GM06990 (cell line): ENCODE data around the gene TOMM40L.

Source experiments
- DNase-seq: peaks from one replicate; pipeline ENCODE4 v3.0.0-alpha.2; 2011; ENCODE audit not compliant: insufficient read length; ENCODE audit errors: extremely low read depth
- H3K27me3 ChIP-seq: replicated peaks from 2 replicates; pipeline ENCODE4 v1.6.0; 2011; ENCODE audit warnings: low read length; ENCODE audit not compliant: control insufficient read depth, insufficient read depth
- H3K36me3 ChIP-seq: 2 replicates; pipeline ENCODE4 v1.5.1; 2011; ENCODE audit warnings: low read length; ENCODE audit not compliant: control insufficient read depth, insufficient read depth
- H3K4me3 ChIP-seq: replicated peaks from 2 replicates; pipeline ENCODE4 v1.5.1; 2011; ENCODE audit warnings: low read depth, mild to moderate bottlenecking, control low read depth, low read length
- CTCF ChIP-seq: IDR thresholded peaks from 2 replicates; pipeline ENCODE4 v1.5.1; 2011; ENCODE audit warnings: low read length, control low read depth, mild to moderate bottlenecking, inconsistent platforms; ENCODE audit not compliant: insufficient read depth, poor library complexity, severe bottlenecking

Gene TOMM40L

GRCh38 chr1:161266836-161267235 is 41.0 kb downstream of the TOMM40L start:
- H3K27me3 ChIP-seq, result no peaks in the 10 kb centered on the region

GRCh38 chr1:161267321-161267720 is 41.5 kb downstream of the TOMM40L start:
- no peaks in the 10 kb centered on the region for H3K36me3 ChIP-seq
- no peak for DNase-seq
- no peak overlapping the region for H3K4me3 ChIP-seq
- no peaks in the 10 kb centered on the region for H3K27me3 ChIP-seq
- TF ChIP-seq CTCF, result no peak

More at GRCh38 chr1:161266836-161267235, 41.0 kb downstream of the TOMM40L start:
- no peak overlapping the region for H3K4me3 ChIP-seq
- no peak for TF ChIP-seq CTCF
- no peaks in the 10 kb centered on the region for H3K36me3 ChIP-seq
- no peak for DNase-seq

- no peak for DNase-seq
- Histone ChIP-seq H3K36me3 (no peaks in the 10 kb centered on the region), H3K27me3 (no peaks in the 10 kb centered on the region; the same call in 1 of the 2 replicates), H3K4me3 (no peak overlapping the region)
- no peak for TF ChIP-seq CTCF
Measured at GRCh38 chr1:161273402-161273801, 47.5 kb downstream of the TOMM40L start.

- no peak overlapping the region for H3K4me3 ChIP-seq
- no peak for TF ChIP-seq CTCF
- no peak for DNase-seq
- H3K27me3 ChIP-seq, result no peaks in the 10 kb centered on the region; the same call in 1 of the 2 replicates
- no peaks in the 10 kb centered on the region for H3K36me3 ChIP-seq
Measured at GRCh38 chr1:161274874-161275273, 49.0 kb downstream of the TOMM40L start.
